GM19193 (cell line): ENCODE results near the gene CLRN3.

Experiments used
- POLR2A ChIP-seq: IDR thresholded peaks from 4 replicates; pipeline ENCODE4 v1.6.1; 2011; ENCODE audit not compliant: insufficient read depth, insufficient read length; ENCODE audit errors: extremely low read depth

CLRN3 gene

DNA sequence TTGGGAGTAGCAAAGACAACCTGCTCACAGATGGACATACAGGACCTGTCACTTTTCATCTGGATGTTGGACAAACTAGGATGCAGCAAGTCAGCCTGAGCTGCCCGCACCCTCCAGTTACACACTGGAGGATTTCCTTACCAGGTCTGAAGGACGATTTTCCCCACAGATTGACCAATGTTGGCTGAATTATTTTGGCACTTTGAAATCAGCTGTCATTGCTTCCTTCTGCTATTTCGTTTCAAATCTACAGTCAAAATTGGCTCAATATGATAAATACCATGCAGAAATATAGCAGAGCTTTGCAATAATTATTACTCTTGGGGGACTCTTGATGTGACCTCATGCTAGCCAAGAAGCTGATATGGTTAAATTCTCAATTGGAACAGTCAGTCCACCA lies 2.5 kb downstream of the CLRN3 start:
- no peak for TF ChIP-seq POLR2A

DNA sequence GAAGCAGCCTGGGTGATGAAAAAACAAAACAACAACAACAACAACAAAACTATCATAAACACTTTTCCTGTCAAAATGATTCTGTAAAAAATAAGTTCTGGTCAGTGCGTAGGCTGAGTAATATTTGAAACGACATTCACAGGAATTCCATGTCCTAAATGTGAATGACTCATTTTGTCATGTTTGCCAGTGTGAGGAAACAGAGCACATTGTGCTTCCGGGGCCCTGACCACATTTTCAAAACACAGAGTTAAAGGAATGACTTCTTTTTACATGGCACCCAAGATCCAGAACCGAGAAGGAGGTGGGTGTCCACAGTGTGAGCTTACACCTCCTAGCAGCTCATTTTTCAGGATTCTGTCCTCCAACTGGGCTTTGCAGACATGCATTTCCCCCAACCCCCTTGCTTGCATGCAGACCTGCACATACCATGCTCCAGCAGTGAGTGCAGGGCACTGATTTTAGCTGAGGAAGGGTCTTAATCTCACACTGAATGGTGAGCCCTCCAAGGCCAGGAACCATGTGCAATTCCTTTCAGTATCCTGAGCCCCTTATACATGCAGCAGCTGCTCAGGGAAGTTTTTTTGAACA lies 3.0 kb downstream of the CLRN3 start:
- no peak for TF ChIP-seq POLR2A

DNA sequence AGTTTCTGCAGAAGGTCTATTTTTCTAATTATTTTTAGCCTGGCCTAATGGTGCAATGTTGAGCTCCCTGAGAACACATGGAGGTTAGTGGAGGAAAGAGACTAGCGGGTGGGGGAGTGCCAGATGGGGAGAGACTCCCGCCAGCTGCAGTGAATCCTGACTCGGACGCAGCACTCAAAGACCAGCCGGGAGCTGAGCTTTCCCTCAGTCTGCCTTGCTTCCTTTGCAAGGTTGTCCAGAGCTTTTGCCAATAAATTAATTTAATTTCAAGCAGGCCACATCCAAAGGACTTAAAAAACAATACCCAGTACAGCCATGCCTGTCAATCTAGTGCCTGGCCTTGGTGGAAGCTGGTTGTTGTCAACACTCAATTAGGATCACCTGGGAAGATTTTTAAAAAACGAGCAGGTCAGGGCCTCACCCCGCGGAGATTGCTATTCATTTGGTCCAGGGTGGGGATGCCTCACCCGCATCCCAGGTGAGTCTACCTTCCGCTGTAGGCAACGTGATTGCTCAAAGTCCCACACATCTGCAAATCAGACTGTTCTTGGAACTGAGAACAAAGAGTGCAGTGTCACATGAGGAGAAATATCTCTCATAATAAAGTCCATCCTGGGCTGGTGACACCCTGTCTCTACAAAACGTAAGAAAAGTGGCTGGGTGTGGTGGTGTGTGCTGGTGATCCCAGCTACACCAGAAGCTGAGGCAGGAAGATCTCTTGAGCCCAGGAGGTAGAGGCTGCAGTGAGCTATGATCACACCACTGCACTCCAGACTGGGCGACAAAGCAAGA lies 4.0 kb downstream of the CLRN3 start:
- TF ChIP-seq POLR2A: no peak

DNA sequence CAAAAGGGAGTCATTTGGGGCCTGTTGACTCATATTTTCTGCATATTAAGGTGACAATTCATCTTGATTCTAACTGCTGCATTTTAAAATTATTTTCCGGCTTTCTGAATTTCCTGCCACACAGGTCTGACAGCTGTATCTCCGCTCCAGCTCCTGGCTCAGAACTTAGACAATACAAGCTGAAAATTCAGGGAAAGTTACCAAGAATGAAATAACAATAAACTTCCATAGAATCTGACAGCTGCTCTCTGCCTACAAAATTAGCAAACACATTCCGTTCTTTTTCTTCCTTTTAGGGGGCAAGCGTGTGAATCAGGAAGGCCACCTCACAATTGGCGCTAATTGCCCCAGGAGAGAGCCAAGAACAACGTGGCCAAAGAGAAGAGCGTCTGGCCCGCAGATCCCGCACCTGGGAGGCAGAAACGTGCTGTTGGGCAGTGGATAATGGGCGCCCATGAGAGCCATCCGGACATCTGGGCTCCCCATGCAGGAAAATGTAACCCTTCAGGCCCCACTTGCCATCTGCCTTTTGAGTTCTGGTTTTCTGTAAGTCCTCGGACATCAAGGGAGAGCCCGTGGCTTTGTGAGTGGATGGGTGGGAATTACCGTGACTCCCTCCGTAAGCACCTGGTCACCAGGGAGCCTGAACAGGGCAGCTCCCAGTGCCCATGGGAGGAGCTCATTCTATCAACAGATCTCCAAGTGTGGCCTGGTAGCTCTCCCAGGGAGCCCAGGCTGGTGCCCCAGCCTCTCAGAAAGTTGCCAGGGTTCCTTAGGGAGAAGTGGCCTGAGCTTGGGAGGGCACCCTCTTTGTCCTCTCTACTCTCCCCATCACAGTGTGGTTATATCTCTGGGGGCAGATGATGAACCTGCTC lies 5.0 kb downstream of the CLRN3 start:
- TF ChIP-seq POLR2A: no peak

DNA sequence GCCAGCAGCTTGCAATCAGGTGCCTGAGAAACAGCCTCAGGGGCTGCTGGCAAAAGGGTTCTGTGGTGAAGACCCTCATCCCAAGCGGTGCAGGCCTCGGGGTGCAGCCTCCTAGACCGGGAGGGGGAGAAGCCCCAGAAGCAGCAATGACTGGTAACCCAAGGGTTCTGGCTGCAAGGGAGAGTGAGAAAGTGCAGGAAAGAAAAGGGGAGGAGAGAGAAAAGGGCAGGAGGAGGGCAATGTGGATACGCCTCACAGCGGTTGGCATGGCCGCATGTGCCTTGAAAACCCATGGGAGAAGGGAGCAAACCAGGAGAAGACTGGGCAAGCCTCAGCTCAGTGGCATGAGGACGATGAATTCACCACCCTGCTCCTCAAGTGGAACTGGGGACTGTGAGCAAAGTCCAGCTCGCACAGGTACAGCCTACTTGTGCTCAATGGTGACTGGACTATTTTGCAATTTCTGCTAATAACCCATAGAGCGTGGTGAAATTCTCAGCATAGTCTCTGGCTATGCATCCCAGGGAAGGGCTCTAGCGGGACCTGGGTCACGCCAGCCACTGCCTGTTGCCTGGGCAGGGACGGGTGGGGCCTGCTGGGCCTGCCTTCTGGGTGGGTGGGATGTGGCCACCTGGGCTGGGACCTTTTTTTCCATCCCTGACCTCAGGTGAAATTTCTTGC lies 6.2 kb downstream of the CLRN3 start:
- TF ChIP-seq POLR2A: no peak

DNA sequence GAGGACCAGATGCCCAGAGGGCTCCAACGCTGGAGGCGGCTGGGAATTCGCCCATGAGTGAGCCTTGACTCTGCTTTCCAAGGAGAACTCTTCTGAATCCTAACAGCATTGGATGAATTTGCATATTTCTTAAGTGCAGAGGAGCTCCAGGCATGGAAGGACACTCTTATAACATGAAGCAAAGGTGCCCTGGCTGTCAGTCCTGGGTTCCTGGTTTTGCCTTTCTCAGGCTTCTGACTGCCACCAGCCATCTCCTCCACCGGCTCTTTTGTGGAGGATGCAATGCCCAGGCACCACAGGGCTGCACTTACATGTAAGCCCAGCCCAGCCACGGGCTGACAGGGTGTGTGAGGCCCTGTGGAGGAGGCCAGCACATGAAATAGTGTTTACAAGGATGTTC lies 8.2 kb downstream of the CLRN3 start:
- no peak for TF ChIP-seq POLR2A

DNA sequence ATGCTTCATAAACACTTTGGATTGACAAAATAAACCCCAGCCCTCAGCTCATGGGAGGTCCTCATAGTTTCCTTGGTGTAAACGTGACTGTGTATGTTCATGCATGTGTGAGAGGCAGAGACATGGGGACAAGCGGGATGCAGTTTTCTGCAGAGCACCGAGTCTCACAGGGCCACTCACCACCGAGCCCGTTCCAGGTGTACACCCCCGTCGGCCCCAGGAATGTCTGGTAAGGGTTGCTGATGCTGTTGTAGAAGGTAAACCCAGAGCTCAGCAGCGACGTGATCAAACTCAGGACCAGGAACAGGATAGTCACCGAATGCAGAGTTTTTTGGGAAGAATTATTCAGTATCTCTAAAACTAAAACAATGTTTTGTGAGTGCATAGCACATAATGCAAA lies 9.2 kb downstream of the CLRN3 start:
- TF ChIP-seq POLR2A: no peak

DNA sequence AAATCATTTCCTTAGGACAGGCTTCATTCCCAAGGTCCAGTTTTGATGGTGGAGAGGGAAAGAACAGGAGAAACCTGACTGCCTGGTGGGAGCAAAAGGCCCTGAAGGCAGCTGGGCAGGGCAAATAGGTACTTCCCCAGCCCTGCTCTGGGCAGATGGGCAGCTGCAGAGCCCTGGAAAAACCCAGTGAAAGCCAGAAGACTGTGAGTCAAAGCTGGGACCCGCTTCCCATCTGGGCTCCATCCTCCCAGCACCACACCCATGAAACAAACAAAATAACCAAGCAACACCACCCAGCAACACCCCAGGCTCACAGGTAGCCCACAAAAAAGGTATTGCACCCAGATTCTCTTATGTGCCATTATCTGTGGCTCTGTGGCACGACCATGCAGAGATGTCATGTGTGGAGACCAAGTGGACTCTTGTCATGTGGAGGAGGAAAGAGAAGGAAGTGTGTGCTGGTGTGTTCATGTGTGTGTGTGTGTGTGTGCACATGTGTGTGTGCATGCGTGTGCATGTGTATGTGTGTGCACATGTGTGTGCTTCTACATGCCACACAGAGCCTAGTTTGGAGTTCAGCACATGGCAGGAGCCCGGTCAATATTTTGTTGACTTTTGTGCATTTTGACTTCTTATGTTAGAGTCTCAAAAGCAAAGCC lies 9.8 kb downstream of the CLRN3 start:
- no peak for TF ChIP-seq POLR2A

DNA sequence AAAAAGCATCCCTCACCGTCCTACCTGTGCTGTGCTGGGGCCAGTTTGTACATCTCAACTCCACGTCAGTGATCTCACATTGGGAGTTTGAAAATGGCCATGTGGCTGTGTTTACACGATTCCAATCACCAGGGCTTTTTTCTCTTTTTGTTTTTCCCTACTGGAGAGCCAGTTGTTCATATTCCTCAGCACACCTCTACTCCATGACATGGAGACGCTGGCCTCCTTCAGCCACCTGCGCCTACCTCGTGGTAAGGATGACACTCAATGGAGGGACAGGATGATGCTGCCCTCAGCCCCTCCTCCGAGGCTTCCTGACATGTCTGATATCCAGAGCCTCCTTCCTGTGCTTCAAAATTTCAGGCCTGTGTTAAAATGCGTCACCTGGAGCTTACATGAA lies 10.3 kb downstream of the CLRN3 start:
- TF ChIP-seq POLR2A: no peak

DNA sequence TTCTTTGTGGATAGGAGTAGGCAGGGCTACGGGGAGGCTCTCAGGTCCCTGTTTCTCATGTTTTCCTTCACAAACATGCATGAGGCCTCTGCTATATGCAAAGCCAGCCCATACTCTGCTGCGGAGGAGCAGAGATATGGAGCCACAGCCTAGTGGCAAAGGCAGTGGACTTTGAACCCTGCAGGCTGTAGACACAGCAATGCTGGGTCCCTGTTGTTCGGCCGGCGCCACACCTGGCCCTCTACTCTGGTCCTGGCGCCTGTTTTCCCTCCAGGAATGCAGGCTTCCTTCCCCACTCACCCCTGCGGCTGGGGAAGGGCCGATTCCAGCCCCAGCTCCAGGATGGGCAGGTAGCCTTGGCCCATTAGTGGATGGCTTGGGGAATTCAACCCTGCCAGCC lies 11.5 kb downstream of the CLRN3 start:
- no peak for TF ChIP-seq POLR2A

DNA sequence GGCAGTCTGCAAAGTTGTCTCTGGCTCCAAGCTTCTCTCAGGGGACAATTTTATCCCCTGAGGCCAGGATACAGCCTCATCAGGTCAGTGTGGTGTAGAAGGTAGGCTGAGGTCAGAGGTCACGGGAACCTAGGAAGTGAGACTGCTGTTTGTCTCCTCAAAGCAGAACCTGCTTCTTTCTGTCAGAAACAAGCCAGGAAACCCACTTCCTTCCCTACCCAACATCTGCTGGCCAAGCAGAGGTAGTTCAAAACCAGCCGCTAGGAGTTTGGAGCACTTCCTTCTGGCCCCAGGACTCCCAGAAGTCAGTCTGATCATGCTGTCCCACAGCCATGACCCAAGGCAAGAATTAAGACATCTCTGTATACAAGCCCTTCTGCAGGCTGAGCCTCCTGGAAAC lies 12.2 kb downstream of the CLRN3 start:
- no peak for TF ChIP-seq POLR2A

DNA sequence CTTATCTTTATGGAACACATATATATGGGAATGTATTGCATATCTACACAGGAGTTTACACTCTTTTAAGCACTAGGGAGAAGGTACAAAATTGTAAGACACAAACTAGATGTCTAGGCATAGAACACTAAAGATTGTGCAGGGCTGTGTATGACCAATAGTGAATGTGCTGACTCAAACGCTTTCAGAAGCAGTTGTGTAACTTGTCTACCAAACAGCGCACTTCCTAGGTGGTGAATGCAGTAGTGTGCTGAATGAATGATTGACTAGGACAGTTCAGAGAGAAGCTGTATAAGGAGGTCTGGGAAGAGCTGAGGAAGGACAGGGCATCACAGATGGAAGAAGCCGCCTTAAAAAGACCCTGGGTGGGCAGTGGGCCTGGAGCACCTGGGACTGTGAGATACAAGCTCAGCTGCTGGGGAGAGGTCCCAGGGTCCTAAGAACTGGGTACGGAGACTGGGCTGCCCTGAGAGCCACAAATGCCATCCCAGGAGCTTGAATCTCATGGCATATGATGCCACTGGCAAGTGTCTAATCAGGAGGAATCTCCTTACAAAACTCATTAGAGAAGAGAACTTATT lies 14.2 kb downstream of the CLRN3 start:
- no peak for TF ChIP-seq POLR2A

DNA sequence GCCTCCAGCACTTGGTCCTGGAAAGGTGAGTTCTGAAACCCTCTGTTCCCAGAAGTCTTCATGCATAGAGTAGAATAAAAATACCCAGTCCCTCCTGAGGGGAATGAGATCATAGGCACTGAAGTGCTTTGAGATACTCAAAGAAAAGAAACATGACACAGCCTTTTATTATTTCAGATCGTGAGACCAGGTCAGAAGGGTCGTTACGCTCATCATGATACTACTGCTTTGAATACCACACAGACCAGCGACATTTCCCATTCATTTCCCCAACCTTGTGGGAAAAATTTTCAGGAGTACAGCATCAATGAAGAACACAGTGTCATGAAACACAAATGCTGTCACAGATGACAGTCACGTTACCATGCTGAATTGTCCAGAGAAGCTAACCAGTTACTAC lies 15.0 kb downstream of the CLRN3 start:
- no peak for TF ChIP-seq POLR2A

DNA sequence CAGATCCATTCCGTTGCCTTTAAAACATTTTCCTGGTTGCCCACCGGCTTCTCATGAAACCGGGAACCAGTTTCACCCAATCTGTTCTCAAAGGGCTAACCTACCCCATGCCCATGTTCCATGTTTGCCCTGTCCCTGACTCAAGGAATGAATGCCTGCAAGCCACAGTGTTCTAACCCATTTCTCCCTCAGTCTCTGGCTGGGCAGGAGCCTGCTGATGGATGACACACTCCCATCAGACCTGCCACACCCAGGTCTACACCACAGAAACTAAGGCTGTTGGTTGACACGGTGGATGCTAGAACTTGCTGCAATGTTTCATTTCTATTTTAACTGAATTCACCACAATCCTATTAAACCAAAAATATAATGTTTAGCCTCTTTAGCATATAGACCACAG lies 15.6 kb downstream of the CLRN3 start:
- no peak for TF ChIP-seq POLR2A
